Measurements from ENCODE around the gene PNMA6E.
"Not testable (repeated sequence)": the region's sequence is repeated elsewhere in the genome, so short reads cannot be mapped to it uniquely, and the experiment has no call there.

DNA sequence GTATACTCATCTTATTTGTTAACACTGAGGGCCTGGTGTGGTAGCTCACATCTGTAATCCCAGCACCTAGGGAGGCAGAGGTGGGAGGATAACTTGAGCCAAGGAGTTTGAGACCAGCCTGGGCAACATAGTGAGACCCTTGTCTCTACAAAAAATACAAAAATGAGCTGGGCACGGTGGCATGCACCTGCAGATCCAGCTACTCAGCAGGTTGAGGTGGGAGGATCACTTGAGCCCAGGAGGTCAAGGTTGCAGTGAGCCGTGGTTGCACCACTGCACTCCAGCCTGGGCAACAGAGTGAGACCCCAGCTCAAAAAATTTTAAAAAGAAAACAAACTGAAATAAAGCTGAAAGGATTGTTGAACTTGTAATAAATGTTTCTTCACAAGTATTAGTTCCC lies 16.2 kb downstream of the PNMA6E start:
- not testable (repeated sequence) for TF ChIP-seq POLR2A, POLR2AphosphoS5 (IDR thresholded peaks at IDR 0.05)
- TF ChIP-seq, protein P1, sequence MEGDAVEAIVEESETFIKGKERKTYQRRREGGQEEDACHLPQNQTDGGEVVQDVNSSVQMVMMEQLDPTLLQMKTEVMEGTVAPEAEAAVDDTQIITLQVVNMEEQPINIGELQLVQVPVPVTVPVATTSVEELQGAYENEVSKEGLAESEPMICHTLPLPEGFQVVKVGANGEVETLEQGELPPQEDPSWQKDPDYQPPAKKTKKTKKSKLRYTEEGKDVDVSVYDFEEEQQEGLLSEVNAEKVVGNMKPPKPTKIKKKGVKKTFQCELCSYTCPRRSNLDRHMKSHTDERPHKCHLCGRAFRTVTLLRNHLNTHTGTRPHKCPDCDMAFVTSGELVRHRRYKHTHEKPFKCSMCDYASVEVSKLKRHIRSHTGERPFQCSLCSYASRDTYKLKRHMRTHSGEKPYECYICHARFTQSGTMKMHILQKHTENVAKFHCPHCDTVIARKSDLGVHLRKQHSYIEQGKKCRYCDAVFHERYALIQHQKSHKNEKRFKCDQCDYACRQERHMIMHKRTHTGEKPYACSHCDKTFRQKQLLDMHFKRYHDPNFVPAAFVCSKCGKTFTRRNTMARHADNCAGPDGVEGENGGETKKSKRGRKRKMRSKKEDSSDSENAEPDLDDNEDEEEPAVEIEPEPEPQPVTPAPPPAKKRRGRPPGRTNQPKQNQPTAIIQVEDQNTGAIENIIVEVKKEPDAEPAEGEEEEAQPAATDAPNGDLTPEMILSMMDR (IDR thresholded peaks at IDR 0.05), result not testable (repeated sequence)

All from prostate gland (tissue), 2 donors.